HepG2 (cell line): ENCODE data around the gene NDFIP2. TPM values are rescaled to one million over a fixed set of nuclear protein-coding genes. Genes with fewer than 3 reads are reported as not detected.

Experiments
- ELF1 ChIP-seq: sonication (generic); formaldehyde crosslinking; IDR thresholded peaks from 2 replicates; pipeline ENCODE4 v1.4.0; 2020; ENCODE audit warnings: missing genetic modification reagents
- HDAC6 ChIP-seq: fragments of 200-600 bp; sonication (generic); IDR thresholded peaks from 2 replicates; pipeline ENCODE4 v1.7.0; 2017; ENCODE audit warnings: mild to moderate bottlenecking, antibody characterized with exemption, low read length, low read depth
- HIVEP1 ChIP-seq: sonication (generic); formaldehyde crosslinking; IDR thresholded peaks from 2 replicates; pipeline ENCODE4 v1.4.0; 2020; ENCODE audit warnings: mild to moderate bottlenecking, missing genetic modification reagents
- HOXA9 ChIP-seq: sonication (generic); formaldehyde crosslinking; IDR thresholded peaks from 2 replicates; pipeline ENCODE4 v1.8.1; 2022; ENCODE audit warnings: missing genetic modification reagents, mild to moderate bottlenecking, moderate library complexity, borderline replicate concordance
- KLF12 ChIP-seq: sonication (generic); formaldehyde crosslinking; IDR thresholded peaks from 2 replicates; pipeline ENCODE4 v1.4.0; 2020; ENCODE audit warnings: missing genetic modification reagents, borderline replicate concordance
- MBD4 ChIP-seq: IDR thresholded peaks from 2 replicates; pipeline ENCODE4 v1.6.1; 2012; ENCODE audit warnings: low read length, inconsistent platforms, borderline replicate concordance
- PHF8 ChIP-seq: sonication (generic); formaldehyde crosslinking; IDR thresholded peaks from 2 replicates; pipeline ENCODE4 v1.5.0; 2020; ENCODE audit warnings: missing genetic modification reagents
- SIX1 ChIP-seq: sonication (generic); formaldehyde crosslinking; IDR thresholded peaks from 2 replicates; pipeline ENCODE4 v1.4.0; 2020; ENCODE audit warnings: missing genetic modification reagents, borderline replicate concordance
- TBL1XR1 ChIP-seq: fragments of 150-350 bp; IDR thresholded peaks from 2 replicates; pipeline ENCODE4 v1.6.1; 2014; ENCODE audit warnings: borderline replicate concordance, low read length; ENCODE audit not compliant: partially characterized antibody
- ZBTB42 ChIP-seq: sonication (generic); formaldehyde crosslinking; IDR thresholded peaks from 2 replicates; pipeline ENCODE4 v1.5.0; 2020; ENCODE audit warnings: mild to moderate bottlenecking, missing genetic modification reagents
- ZBTB7B ChIP-seq: sonication (generic); formaldehyde crosslinking; IDR thresholded peaks from 2 replicates; pipeline ENCODE4 v1.4.0; 2020; ENCODE audit warnings: missing genetic modification reagents
- ZNF724P ChIP-seq: sonication (generic); formaldehyde crosslinking; IDR thresholded peaks from 2 replicates; pipeline ENCODE4 v1.8.0; 2022; ENCODE audit warnings: missing genetic modification reagents, borderline replicate concordance
- ZNF784 ChIP-seq: sonication (generic); formaldehyde crosslinking; IDR thresholded peaks from 2 replicates; pipeline ENCODE4 v1.5.1; 2020; ENCODE audit warnings: missing genetic modification reagents, mild to moderate bottlenecking, borderline replicate concordance
- polyA plus RNA-seq, 8 experiments: library from polyadenylated mRNA; depleted of rRNA in 3 of 8; stranded (reverse) in 7 of 8; unstranded in 1 of 8; fragments of >200 nt; fragmentation: Illumina TruSeq in 4 of 8; extraction: Trizol in 4 of 8; gene quantifications; 2 replicates each; pipeline versions ENCODE4 v1.2.1 to v1.2.3, GENCODE V29; 2011 to 2016; ENCODE audit warnings: low read depth in 4 of 8, missing spikeins in 1 of 8, mixed read lengths in 1 of 8; ENCODE audit not compliant: insufficient read depth in 1 of 8
- total RNA-seq, 5 experiments: library from RNA; depleted of rRNA; stranded (reverse); fragments of >200 nt; fragmentation: Illumina TruSeq; extraction: Trizol; gene quantifications; 2 replicates each; pipeline ENCODE4 v1.2.3, GENCODE V29; 2016; ENCODE audit warnings: low read depth in 1 of 5
- TF ChIP-seq, protein P1 (sequence below): sonication (generic); formaldehyde crosslinking; IDR thresholded peaks from 2 replicates; pipeline ENCODE4 v1.5.0; 2020; ENCODE audit warnings: mild to moderate bottlenecking, missing genetic modification reagents
- TF ChIP-seq, protein P2 (sequence below): sonication (generic); formaldehyde crosslinking; IDR thresholded peaks from 2 replicates; pipeline ENCODE4 v1.5.1; 2020; ENCODE audit warnings: mild to moderate bottlenecking, moderate library complexity, missing genetic modification reagents
- TF ChIP-seq, protein P3 (sequence below): sonication (generic); formaldehyde crosslinking; IDR thresholded peaks from 2 replicates; pipeline ENCODE4 v1.8.1; 2023; ENCODE audit warnings: mild to moderate bottlenecking, missing genetic modification reagents
- TF ChIP-seq, protein P4 (sequence below): sonication (generic); formaldehyde crosslinking; conservative IDR thresholded peaks from 2 replicates; pipeline ENCODE4 v1.4.0; 2020; ENCODE audit warnings: missing genetic modification reagents
- TF ChIP-seq, protein P5 (sequence below): sonication (generic); formaldehyde crosslinking; IDR thresholded peaks from 2 replicates; pipeline ENCODE4 v1.5.0; 2020; ENCODE audit warnings: mild to moderate bottlenecking, missing genetic modification reagents, borderline replicate concordance

The NDFIP2 gene
- total and polyA plus RNA-seq, 2 of the 13 experiments (the other 11 are each of a cell fraction or from before 2014, with no cell fraction given) = 23.2 to 32.0 TPM

- TF ChIP-seq, protein P1, sequence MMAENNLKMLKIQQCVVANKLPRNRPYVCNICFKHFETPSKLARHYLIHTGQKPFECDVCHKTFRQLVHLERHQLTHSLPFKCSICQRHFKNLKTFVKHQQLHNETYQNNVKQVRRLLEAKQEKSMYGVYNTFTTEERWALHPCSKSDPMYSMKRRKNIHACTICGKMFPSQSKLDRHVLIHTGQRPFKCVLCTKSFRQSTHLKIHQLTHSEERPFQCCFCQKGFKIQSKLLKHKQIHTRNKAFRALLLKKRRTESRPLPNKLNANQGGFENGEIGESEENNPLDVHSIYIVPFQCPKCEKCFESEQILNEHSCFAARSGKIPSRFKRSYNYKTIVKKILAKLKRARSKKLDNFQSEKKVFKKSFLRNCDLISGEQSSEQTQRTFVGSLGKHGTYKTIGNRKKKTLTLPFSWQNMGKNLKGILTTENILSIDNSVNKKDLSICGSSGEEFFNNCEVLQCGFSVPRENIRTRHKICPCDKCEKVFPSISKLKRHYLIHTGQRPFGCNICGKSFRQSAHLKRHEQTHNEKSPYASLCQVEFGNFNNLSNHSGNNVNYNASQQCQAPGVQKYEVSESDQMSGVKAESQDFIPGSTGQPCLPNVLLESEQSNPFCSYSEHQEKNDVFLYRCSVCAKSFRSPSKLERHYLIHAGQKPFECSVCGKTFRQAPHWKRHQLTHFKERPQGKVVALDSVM (CRISPR knock-in tag) = peak; percentile 94
- no peak for TF ChIP-seq SIX1 (CRISPR knock-in tag)
- TF ChIP-seq HOXA9 (CRISPR knock-in tag) = peak; percentile 34; the same call in 1 of the 2 replicates
- TF ChIP-seq, protein P2, sequence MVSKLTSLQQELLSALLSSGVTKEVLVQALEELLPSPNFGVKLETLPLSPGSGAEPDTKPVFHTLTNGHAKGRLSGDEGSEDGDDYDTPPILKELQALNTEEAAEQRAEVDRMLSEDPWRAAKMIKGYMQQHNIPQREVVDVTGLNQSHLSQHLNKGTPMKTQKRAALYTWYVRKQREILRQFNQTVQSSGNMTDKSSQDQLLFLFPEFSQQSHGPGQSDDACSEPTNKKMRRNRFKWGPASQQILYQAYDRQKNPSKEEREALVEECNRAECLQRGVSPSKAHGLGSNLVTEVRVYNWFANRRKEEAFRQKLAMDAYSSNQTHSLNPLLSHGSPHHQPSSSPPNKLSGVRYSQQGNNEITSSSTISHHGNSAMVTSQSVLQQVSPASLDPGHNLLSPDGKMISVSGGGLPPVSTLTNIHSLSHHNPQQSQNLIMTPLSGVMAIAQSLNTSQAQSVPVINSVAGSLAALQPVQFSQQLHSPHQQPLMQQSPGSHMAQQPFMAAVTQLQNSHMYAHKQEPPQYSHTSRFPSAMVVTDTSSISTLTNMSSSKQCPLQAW (CRISPR knock-in tag) = peak; percentile 74
- TF ChIP-seq HDAC6 = no peak
- TF ChIP-seq ELF1 (CRISPR knock-in tag) = peak; percentile 79
- TF ChIP-seq ZNF784 (CRISPR knock-in tag) = no peak
- TF ChIP-seq, protein P3, sequence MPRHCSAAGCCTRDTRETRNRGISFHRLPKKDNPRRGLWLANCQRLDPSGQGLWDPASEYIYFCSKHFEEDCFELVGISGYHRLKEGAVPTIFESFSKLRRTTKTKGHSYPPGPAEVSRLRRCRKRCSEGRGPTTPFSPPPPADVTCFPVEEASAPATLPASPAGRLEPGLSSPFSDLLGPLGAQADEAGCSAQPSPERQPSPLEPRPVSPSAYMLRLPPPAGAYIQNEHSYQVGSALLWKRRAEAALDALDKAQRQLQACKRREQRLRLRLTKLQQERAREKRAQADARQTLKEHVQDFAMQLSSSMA (CRISPR knock-in tag) = 0 out of 2 replicates have a peak, but pooled peaks have one; percentile 48
- no peak for TF ChIP-seq MBD4
- TF ChIP-seq KLF12 (CRISPR knock-in tag) = no peak
- peak; percentile 67; the same call in 1 of the 2 replicates for TF ChIP-seq HIVEP1 (CRISPR knock-in tag)
- peak; percentile 65; the same call in 1 of the 2 replicates for TF ChIP-seq ZNF724P (CRISPR knock-in tag)
- 0 out of 2 replicates have a peak, but pooled peaks have one; percentile 34 for TF ChIP-seq ZBTB7B
- TF ChIP-seq TBL1XR1 = no peak
- TF ChIP-seq, protein P4, sequence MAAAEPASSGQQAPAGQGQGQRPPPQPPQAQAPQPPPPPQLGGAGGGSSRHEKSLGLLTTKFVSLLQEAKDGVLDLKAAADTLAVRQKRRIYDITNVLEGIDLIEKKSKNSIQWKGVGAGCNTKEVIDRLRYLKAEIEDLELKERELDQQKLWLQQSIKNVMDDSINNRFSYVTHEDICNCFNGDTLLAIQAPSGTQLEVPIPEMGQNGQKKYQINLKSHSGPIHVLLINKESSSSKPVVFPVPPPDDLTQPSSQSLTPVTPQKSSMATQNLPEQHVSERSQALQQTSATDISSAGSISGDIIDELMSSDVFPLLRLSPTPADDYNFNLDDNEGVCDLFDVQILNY (CRISPR knock-in tag) = no peak
- TF ChIP-seq PHF8 (CRISPR knock-in tag) = peak; percentile 92
- TF ChIP-seq ZBTB42 = peak; percentile 48; the same call in 1 of the 2 replicates
- TF ChIP-seq, protein P5, sequence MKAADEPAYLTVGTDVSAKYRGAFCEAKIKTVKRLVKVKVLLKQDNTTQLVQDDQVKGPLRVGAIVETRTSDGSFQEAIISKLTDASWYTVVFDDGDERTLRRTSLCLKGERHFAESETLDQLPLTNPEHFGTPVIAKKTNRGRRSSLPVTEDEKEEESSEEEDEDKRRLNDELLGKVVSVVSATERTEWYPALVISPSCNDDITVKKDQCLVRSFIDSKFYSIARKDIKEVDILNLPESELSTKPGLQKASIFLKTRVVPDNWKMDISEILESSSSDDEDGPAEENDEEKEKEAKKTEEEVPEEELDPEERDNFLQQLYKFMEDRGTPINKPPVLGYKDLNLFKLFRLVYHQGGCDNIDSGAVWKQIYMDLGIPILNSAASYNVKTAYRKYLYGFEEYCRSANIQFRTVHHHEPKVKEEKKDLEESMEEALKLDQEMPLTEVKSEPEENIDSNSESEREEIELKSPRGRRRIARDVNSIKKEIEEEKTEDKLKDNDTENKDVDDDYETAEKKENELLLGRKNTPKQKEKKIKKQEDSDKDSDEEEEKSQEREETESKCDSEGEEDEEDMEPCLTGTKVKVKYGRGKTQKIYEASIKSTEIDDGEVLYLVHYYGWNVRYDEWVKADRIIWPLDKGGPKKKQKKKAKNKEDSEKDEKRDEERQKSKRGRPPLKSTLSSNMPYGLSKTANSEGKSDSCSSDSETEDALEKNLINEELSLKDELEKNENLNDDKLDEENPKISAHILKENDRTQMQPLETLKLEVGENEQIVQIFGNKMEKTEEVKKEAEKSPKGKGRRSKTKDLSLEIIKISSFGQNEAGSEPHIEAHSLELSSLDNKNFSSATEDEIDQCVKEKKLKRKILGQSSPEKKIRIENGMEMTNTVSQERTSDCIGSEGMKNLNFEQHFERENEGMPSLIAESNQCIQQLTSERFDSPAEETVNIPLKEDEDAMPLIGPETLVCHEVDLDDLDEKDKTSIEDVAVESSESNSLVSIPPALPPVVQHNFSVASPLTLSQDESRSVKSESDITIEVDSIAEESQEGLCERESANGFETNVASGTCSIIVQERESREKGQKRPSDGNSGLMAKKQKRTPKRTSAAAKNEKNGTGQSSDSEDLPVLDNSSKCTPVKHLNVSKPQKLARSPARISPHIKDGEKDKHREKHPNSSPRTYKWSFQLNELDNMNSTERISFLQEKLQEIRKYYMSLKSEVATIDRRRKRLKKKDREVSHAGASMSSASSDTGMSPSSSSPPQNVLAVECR (CRISPR knock-in tag) = peak; percentile 80; the same call in 1 of the 2 replicates
These were observed at the start of gene NDFIP2 (continued) for GRCh38 chr13:79480954-79481684.
